ENCODE results near the gene LAD1. TPM values are rescaled to one million over a fixed set of nuclear protein-coding genes. Genes with fewer than 3 reads are reported as not detected.

LAD1 gene
- total and polyA plus RNA-seq, 2 of the 13 experiments (the other 11 are each of a cell fraction or from before 2014, with no cell fraction given): 10.8 to 65.6 TPM

DNA sequence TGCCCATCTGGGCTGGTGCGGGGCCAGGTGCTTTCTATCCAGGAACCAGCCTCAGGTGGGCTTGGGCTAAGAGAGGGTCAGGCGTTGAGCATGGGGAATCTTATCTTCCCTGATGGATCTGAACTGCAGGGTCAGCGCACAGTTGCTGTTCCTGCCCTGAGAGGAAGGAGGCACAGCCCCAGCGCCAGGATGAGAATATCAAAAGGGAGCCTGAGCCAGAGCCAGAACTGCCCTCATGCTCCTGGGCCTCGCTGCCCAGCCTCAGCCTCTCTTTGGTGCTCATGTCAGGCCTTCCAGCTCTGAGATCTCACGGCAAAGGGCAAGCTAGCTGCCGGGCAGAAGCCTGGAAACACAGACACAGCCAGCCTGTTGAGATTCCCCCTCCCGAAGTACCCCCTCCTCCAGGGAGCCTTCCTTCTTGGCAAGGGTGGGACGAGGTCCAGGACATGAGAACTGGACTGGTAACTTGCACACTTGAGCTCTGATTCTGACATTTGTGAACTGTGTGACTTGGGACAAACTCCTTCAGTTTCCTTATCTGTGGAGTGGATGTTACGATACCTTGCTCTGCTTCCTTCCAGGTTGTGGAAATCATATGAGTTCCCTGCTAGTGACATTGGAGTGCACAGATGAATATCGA, 1.2 kb upstream of the LAD1 start (continued):
- TF ChIP-seq, protein P1, sequence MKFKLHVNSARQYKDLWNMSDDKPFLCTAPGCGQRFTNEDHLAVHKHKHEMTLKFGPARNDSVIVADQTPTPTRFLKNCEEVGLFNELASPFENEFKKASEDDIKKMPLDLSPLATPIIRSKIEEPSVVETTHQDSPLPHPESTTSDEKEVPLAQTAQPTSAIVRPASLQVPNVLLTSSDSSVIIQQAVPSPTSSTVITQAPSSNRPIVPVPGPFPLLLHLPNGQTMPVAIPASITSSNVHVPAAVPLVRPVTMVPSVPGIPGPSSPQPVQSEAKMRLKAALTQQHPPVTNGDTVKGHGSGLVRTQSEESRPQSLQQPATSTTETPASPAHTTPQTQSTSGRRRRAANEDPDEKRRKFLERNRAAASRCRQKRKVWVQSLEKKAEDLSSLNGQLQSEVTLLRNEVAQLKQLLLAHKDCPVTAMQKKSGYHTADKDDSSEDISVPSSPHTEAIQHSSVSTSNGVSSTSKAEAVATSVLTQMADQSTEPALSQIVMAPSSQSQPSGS (CRISPR knock-in tag; IDR thresholded peaks at IDR 0.05): 0 out of 2 replicates have a peak, but pooled peaks have one; percentile 12
- TF ChIP-seq MEIS1 (CRISPR knock-in tag; IDR thresholded peaks at IDR 0.05; ENCODE audit: borderline replicate concordance) (no peak), ZNF703 (CRISPR knock-in tag; IDR thresholded peaks at IDR 0.05; ENCODE audit: borderline replicate concordance) (no peak), AHR (CRISPR knock-in tag; IDR thresholded peaks at IDR 0.05) (no peak), NFYB (CRISPR knock-in tag; IDR thresholded peaks at IDR 0.05) (no peak), SKI (IDR thresholded peaks at IDR 0.05; ENCODE audit: partially characterized antibody) (no peak), ZSCAN31 (CRISPR knock-in tag; IDR thresholded peaks at IDR 0.05; ENCODE audit: low read depth) (no peak), ZZZ3 (CRISPR knock-in tag; IDR thresholded peaks at IDR 0.05; ENCODE audit: borderline replicate concordance) (no peak), ZMYM3 (CRISPR knock-in tag; IDR thresholded peaks at IDR 0.05) (0 out of 2 replicates have a peak, but pooled peaks have one; percentile 25), ZFP82 (CRISPR knock-in tag; IDR thresholded peaks at IDR 0.05; ENCODE audit: borderline replicate concordance) (no peak), MED13 (CRISPR knock-in tag; IDR thresholded peaks at IDR 0.05) (no peak), SALL1 (CRISPR knock-in tag; IDR thresholded peaks at IDR 0.05) (no peak), PAX8 (CRISPR knock-in tag; IDR thresholded peaks at IDR 0.05; ENCODE audit: borderline replicate concordance) (no peak), IKZF1 (IDR thresholded peaks at IDR 0.05) (no peak), PHF20 (CRISPR knock-in tag; IDR thresholded peaks at IDR 0.05) (no peak), ZC3H4 (CRISPR knock-in tag; IDR thresholded peaks at IDR 0.05; ENCODE audit: borderline replicate concordance) (no peak)
- TF ChIP-seq, protein P2, sequence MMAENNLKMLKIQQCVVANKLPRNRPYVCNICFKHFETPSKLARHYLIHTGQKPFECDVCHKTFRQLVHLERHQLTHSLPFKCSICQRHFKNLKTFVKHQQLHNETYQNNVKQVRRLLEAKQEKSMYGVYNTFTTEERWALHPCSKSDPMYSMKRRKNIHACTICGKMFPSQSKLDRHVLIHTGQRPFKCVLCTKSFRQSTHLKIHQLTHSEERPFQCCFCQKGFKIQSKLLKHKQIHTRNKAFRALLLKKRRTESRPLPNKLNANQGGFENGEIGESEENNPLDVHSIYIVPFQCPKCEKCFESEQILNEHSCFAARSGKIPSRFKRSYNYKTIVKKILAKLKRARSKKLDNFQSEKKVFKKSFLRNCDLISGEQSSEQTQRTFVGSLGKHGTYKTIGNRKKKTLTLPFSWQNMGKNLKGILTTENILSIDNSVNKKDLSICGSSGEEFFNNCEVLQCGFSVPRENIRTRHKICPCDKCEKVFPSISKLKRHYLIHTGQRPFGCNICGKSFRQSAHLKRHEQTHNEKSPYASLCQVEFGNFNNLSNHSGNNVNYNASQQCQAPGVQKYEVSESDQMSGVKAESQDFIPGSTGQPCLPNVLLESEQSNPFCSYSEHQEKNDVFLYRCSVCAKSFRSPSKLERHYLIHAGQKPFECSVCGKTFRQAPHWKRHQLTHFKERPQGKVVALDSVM (CRISPR knock-in tag; IDR thresholded peaks at IDR 0.05): peak; percentile 59; the same call in 1 of the 2 replicates
- TF ChIP-seq, protein P3, sequence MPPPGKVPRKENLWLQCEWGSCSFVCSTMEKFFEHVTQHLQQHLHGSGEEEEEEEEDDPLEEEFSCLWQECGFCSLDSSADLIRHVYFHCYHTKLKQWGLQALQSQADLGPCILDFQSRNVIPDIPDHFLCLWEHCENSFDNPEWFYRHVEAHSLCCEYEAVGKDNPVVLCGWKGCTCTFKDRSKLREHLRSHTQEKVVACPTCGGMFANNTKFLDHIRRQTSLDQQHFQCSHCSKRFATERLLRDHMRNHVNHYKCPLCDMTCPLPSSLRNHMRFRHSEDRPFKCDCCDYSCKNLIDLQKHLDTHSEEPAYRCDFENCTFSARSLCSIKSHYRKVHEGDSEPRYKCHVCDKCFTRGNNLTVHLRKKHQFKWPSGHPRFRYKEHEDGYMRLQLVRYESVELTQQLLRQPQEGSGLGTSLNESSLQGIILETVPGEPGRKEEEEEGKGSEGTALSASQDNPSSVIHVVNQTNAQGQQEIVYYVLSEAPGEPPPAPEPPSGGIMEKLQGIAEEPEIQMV (CRISPR knock-in tag; IDR thresholded peaks at IDR 0.05; ENCODE audit: low read depth): no peak
- TF ChIP-seq, protein P4, sequence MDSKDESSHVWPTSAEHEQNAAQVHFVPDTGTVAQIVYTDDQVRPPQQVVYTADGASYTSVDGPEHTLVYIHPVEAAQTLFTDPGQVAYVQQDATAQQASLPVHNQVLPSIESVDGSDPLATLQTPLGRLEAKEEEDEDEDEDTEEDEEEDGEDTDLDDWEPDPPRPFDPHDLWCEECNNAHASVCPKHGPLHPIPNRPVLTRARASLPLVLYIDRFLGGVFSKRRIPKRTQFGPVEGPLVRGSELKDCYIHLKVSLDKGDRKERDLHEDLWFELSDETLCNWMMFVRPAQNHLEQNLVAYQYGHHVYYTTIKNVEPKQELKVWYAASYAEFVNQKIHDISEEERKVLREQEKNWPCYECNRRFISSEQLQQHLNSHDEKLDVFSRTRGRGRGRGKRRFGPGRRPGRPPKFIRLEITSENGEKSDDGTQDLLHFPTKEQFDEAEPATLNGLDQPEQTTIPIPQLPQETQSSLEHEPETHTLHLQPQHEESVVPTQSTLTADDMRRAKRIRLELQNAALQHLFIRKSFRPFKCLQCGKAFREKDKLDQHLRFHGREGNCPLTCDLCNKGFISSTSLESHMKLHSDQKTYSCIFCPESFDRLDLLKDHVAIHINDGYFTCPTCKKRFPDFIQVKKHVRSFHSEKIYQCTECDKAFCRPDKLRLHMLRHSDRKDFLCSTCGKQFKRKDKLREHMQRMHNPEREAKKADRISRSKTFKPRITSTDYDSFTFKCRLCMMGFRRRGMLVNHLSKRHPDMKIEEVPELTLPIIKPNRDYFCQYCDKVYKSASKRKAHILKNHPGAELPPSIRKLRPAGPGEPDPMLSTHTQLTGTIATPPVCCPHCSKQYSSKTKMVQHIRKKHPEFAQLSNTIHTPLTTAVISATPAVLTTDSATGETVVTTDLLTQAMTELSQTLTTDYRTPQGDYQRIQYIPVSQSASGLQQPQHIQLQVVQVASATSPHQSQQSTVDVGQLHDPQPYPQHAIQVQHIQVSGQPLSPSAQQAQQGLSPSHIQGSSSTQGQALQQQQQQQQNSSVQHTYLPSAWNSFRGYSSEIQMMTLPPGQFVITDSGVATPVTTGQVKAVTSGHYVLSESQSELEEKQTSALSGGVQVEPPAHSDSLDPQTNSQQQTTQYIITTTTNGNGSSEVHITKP (CRISPR knock-in tag; IDR thresholded peaks at IDR 0.05; ENCODE audit: low read depth): 0 out of 2 replicates have a peak, but pooled peaks have one; percentile 3

Data from HepG2 (cell line).